HepG2 (cell line): Measurements from ENCODE around the gene WASHC4. TPM values are rescaled to one million over a fixed set of nuclear protein-coding genes. Genes with fewer than 3 reads are reported as not detected.

Experiments used
- ATAC-seq: fragments of 200-7000 bp; cut with Tn5 transposase; 3 replicates; pipeline ENCODE4 v1.9.1; 2020; ENCODE audit warnings: mild to moderate bottlenecking, moderate library complexity
- BruUV-seq: library from RNA; stranded (reverse); fragments of 400-500 nt; replicated peaks from 2 replicates; lab custom pipeline; 2021; lab: Mats Ljungman, UMichigan
- CTCF ChIA-PET: fragments of 300-600 bp; formaldehyde crosslinking; extraction: SDS; loops from one replicate; lab custom pipeline; 2021; ENCODE audit warnings: low total read pairs, inconsistent platforms, low intra/inter-chr PET ratio; lab: Yijun Ruan, JAX
- POLR2A ChIA-PET: fragments of 350-600 bp; sonication (Branson Sonifier 250); formaldehyde crosslinking; loops from one replicate; lab custom pipeline; 2020; ENCODE audit warnings: antibody characterized with exemption, inconsistent platforms; lab: Yijun Ruan, JAX
- DNase-seq: peaks from one replicate; pipeline ENCODE4 v3.0.0-alpha.2; 2015; ENCODE audit warnings: low spot score
- FAIRE-seq: peaks from 3 replicates; lab custom pipeline; 2011; peaks lifted over from hg19 to GRCh38; lab: Jason Lieb, UNC
- H2AFZ ChIP-seq: one replicate; pipeline ENCODE4 v1.6.1; 2011; ENCODE audit warnings: low read length, inconsistent platforms
- H3K27ac ChIP-seq: fragments of 300-600 bp; 3 replicates; pipeline ENCODE4 v1.8.0; 2011; ENCODE audit warnings: mixed run types, mild to moderate bottlenecking, mixed read lengths, low read length, inconsistent platforms; ENCODE audit not compliant: insufficient read depth; ENCODE audit errors: extremely low read length
- H3K27me3 ChIP-seq, 2 experiments: fragments of 200-600 bp in 1 of 2; 2 replicates in 1 of 2; 3 replicates in 1 of 2; pipeline versions ENCODE4 v1.6.0 to v1.8.0; 2011; ENCODE audit warnings: low read length in 2 of 2, mild to moderate bottlenecking in 2 of 2, moderate library complexity in 2 of 2, inconsistent platforms in 1 of 2; ENCODE audit not compliant: insufficient read depth in 2 of 2, control insufficient read depth in 1 of 2
- H3K36me3 ChIP-seq, 2 experiments: fragments of 200-600 bp in 1 of 2; replicated peaks in 1 of 2; 2 replicates in 1 of 2; 3 replicates in 1 of 2; pipeline versions ENCODE4 v1.5.1 to v1.8.0; 2011; ENCODE audit warnings: low read length in 2 of 2, inconsistent platforms in 1 of 2; ENCODE audit not compliant: insufficient read depth in 2 of 2, control insufficient read depth in 1 of 2
- H3K4me1 ChIP-seq: 2 replicates; pipeline ENCODE4 v1.5.1; 2012; ENCODE audit warnings: low read length, inconsistent platforms; ENCODE audit not compliant: insufficient read depth
- H3K4me2 ChIP-seq: 2 replicates; pipeline ENCODE4 v1.6.0; 2011; ENCODE audit warnings: low read depth, low read length, inconsistent platforms
- H3K4me3 ChIP-seq, 3 experiments: fragments of 200-600 bp in 1 of 3; sonication (generic), shearing (Covaris generic) in 1 of 3; replicated peaks in 1 of 3; 2 replicates each; pipeline ENCODE4 v1.5.1; 2011 to 2016; ENCODE audit warnings: low read length in 3 of 3, inconsistent platforms in 2 of 3, low read depth in 2 of 3, mild to moderate bottlenecking in 2 of 3, control low read depth in 1 of 3, mixed read lengths in 1 of 3; ENCODE audit not compliant: insufficient read depth in 1 of 3
- H3K79me2 ChIP-seq: one replicate; pipeline ENCODE4 v1.6.1; 2011; ENCODE audit warnings: low read length, inconsistent platforms; ENCODE audit not compliant: insufficient read depth
- H3K9ac ChIP-seq: 2 replicates; pipeline ENCODE4 v1.6.0; 2011; ENCODE audit warnings: mild to moderate bottlenecking, low read depth, low read length, inconsistent platforms; ENCODE audit not compliant: insufficient read depth
- H3K9me3 ChIP-seq: 2 replicates; pipeline ENCODE4 v1.5.1; 2012; ENCODE audit warnings: mild to moderate bottlenecking, low read length
- H4K20me1 ChIP-seq: 2 replicates; pipeline ENCODE4 v1.6.0; 2011; ENCODE audit warnings: inconsistent platforms, mild to moderate bottlenecking, low read length, moderate library complexity; ENCODE audit not compliant: insufficient read depth
- TFE3 ChIP-seq: IDR thresholded peaks from 2 replicates; pipeline ENCODE4 v1.6.1; 2016
- ZNF121 ChIP-seq: sonication (generic); formaldehyde crosslinking; IDR thresholded peaks from 2 replicates; pipeline ENCODE4 v1.5.0; 2020; ENCODE audit warnings: mild to moderate bottlenecking, missing genetic modification reagents
- ZNF224 ChIP-seq: sonication (generic); formaldehyde crosslinking; IDR thresholded peaks from 2 replicates; pipeline ENCODE4 v1.5.0; 2020; ENCODE audit warnings: mild to moderate bottlenecking, missing genetic modification reagents
- ZNF503 ChIP-seq: sonication (generic); formaldehyde crosslinking; IDR thresholded peaks from 2 replicates; pipeline ENCODE4 v1.4.0; 2020; ENCODE audit warnings: missing genetic modification reagents
- WGBS: methylation state at CpG from one replicate; pipeline ENCODE4 v1.1.6; 2017; ENCODE audit warnings: low lambda C conversion rate; 5-methylcytosine and 5-hydroxymethylcytosine counted together
- in situ Hi-C: cut with HindIII; loops from 2 replicates; pipeline ENCODE4 v1.10.0; 2017; ENCODE audit warnings: low pct_unique_long_range_greater_than_20kb; ENCODE audit not compliant: extremely low pct_ligation_motif_present
- intact Hi-C: fragments of 100-400 bp; cut with micrococcal nuclease; formaldehyde crosslinking; loops from one replicate; pipeline ENCODE4 v1.10.0; 2022; ENCODE audit not compliant: unreplicated experiment
- polyA plus RNA-seq, 8 experiments: library from polyadenylated mRNA; depleted of rRNA in 3 of 8; stranded (reverse) in 7 of 8; unstranded in 1 of 8; fragments of >200 nt; fragmentation: Illumina TruSeq in 4 of 8; extraction: Trizol in 4 of 8; gene quantifications; 2 replicates each; pipeline versions ENCODE4 v1.2.1 to v1.2.3, GENCODE V29; 2011 to 2016; ENCODE audit warnings: low read depth in 4 of 8, missing spikeins in 1 of 8, mixed read lengths in 1 of 8; ENCODE audit not compliant: insufficient read depth in 1 of 8
- total RNA-seq, 5 experiments: library from RNA; depleted of rRNA; stranded (reverse); fragments of >200 nt; fragmentation: Illumina TruSeq; extraction: Trizol; gene quantifications; 2 replicates each; pipeline ENCODE4 v1.2.3, GENCODE V29; 2016; ENCODE audit warnings: low read depth in 1 of 5
- TF ChIP-seq, protein P1 (sequence below): sonication (generic); formaldehyde crosslinking; IDR thresholded peaks from 2 replicates; pipeline ENCODE4 v1.4.0; 2020; ENCODE audit warnings: missing genetic modification reagents, borderline replicate concordance
- TF ChIP-seq, protein P2 (sequence below): sonication (generic); formaldehyde crosslinking; IDR thresholded peaks from 2 replicates; pipeline ENCODE4 v1.8.0; 2022; ENCODE audit warnings: mild to moderate bottlenecking, missing genetic modification reagents, moderate library complexity

Gene WASHC4
- total and polyA plus RNA-seq, 2 of the 13 experiments (the other 11 are each of a cell fraction or from before 2014, with no cell fraction given), result 21.0 to 36.3 TPM

DNA sequence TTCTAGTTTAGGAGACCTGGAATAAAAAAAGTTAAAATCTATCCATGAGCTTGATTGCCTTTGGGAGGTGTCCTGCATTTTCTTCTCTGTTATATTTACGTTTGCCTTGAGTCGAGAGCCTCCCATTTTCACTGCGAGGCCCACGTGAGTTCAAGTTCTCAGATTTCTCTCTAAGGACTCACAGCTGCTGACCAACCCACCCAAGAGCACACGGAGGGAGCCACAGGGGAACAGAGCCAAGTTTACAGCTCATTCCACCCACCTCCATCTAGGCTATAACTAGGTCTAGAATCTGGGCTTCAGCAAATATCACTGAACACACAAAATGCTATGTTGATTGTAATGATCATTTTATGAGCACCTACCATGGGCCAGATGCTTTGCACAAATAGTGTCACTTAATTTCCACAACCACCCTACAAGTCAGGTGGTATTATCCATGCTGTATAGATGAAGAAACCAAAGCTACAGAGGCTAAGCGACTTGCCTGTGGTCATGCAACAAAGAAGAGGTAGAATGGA lies 40.0 kb upstream of the WASHC4 start (continued):
- no peak for TF ChIP-seq ZNF503
- TF ChIP-seq ZNF224 (CRISPR knock-in tag), result no peak
- TF ChIP-seq, protein P1, sequence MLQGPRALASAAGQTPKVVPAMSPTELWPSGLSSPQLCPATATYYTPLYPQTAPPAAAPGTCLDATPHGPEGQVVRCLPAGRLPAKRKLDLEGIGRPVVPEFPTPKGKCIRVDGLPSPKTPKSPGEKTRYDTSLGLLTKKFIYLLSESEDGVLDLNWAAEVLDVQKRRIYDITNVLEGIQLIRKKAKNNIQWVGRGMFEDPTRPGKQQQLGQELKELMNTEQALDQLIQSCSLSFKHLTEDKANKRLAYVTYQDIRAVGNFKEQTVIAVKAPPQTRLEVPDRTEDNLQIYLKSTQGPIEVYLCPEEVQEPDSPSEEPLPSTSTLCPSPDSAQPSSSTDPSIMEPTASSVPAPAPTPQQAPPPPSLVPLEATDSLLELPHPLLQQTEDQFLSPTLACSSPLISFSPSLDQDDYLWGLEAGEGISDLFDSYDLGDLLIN (CRISPR knock-in tag), result no peak

- no peak overlapping the region for H3K4me3 ChIP-seq
- H3K36me3 ChIP-seq, result no peaks in the 10 kb centered on the region
- H2AFZ ChIP-seq, result no peak overlapping the region
- intact Hi-C loops, result no loop called here
- DNase-seq (no peak), ATAC-seq (no peak), FAIRE-seq (no peak)
- no peaks in the 10 kb centered on the region for H3K79me2 ChIP-seq
- ChIA-PET CTCF (no interaction called here), POLR2A (no interaction called here)
- no peak overlapping the region for H3K9ac ChIP-seq
- no peak overlapping the region for H3K27ac ChIP-seq
- no peaks in the 10 kb centered on the region for H3K4me1 ChIP-seq
- no peaks in the 10 kb centered on the region for H3K27me3 ChIP-seq
- H3K9me3 ChIP-seq, result no peaks in the 10 kb centered on the region
- H3K4me2 ChIP-seq, result no peak overlapping the region
- in situ Hi-C loops, result no loop called here
- TF ChIP-seq TFE3 (CRISPR knock-in tag) (no peak), ZNF121 (CRISPR knock-in tag) (peak; percentile 69)
- TF ChIP-seq, protein P2, sequence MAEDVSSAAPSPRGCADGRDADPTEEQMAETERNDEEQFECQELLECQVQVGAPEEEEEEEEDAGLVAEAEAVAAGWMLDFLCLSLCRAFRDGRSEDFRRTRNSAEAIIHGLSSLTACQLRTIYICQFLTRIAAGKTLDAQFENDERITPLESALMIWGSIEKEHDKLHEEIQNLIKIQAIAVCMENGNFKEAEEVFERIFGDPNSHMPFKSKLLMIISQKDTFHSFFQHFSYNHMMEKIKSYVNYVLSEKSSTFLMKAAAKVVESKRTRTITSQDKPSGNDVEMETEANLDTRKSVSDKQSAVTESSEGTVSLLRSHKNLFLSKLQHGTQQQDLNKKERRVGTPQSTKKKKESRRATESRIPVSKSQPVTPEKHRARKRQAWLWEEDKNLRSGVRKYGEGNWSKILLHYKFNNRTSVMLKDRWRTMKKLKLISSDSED (CRISPR knock-in tag), result no peak
- no peaks in the 10 kb centered on the region for H4K20me1 ChIP-seq
- no TSS peak for BruUV-seq
- WGBS, result 43% methylated on average over 4 of the region's 4 CpGs
Observed at GRCh38 chr12:105069936-105070702, 37.4 kb upstream of the WASHC4 start.
